Keratinocyte (primary cell): ENCODE data around the gene NXPH2.

Experiments
- CTCF ChIP-seq, 3 experiments: IDR thresholded peaks in 1 of 3; conservative IDR thresholded peaks in 1 of 3; optimal IDR thresholded peaks in 1 of 3; 2 replicates in 2 of 3; 3 replicates in 1 of 3; pipeline versions ENCODE3 to v1.5.1; 2011; ENCODE audit warnings: low read length in 3 of 3, mild to moderate bottlenecking in 3 of 3, moderate library complexity in 2 of 3, control low read depth in 1 of 3, inconsistent platforms in 1 of 3; ENCODE audit not compliant: insufficient read depth in 2 of 3; ENCODE audit errors: extremely low read depth in 1 of 3
- EZH2 ChIP-seq: IDR thresholded peaks from one replicate; pipeline ENCODE4 v1.6.1; 2012; ENCODE audit warnings: inconsistent platforms, mild to moderate bottlenecking, low read length, moderate library complexity

GRCh38 chr2:138718405-138718804, 61.8 kb downstream of the NXPH2 start:
- TF ChIP-seq CTCF (optimal IDR thresholded peaks at IDR 0.05 in 1 of 3, IDR thresholded peaks at IDR 0.05 in 1 of 3, conservative IDR thresholded peaks at IDR 0.05 in 1 of 3; ENCODE audit: extremely low read depth in 1 of 3, insufficient read depth in 2 of 3, low read length in 3 of 3) = no peak
- TF ChIP-seq EZH2 = no peak
